Measurements from ENCODE around the gene ASS1.

ASS1 gene

DNA sequence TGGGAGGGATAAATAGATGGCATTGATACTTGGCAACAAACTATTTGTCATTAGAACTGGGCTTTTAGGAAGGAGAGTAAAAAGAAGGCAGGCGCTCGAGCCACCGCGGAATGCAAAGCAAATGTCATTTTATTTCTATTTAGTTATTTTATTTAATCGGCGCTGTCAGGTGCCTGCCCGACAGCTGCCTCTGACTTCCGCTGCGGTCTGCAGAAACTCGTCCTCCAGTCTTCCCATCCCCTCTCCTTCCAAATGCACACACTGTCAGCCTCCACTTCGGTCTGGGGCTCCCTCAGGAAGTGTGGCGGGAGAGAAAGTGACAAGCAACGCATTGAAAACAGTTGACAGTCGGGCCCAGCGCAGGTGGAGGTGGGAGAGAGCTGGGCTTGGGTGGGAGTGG, 29.3 kb downstream of the ASS1 start:
- DNase-seq (ENCODE audit: low spot score), result no peak

GRCh38 chr9:130476151-130476730, 31.5 kb downstream of the ASS1 start:
- no peak for DNase-seq (ENCODE audit: low spot score)

DNA sequence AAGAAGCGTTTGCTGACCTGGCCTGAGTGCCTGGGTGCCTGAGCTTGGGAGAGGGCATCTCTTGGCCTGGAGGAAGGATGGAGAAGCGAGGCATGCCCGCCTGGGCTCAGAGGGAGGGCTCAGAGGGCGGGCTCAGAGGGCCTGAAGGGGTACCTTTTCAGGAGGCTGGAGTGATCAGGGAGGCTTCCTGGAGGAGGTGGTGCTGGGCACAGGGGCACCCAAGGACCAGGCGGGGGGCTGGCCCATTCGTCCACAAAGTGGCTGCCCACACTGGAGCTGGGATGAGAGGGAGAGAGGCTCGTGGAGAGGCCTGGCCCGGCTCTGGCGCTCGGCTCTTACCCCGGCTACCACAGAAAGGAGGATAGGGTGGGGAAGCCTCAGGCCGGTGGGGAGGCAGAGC, 32.8 kb downstream of the ASS1 start:
- DNase-seq (ENCODE audit: low spot score), result no peak

- DNase-seq (ENCODE audit: low spot score), result no peak
Measured at GRCh38 chr9:130478152-130478551, 33.4 kb downstream of the ASS1 start.

DNA sequence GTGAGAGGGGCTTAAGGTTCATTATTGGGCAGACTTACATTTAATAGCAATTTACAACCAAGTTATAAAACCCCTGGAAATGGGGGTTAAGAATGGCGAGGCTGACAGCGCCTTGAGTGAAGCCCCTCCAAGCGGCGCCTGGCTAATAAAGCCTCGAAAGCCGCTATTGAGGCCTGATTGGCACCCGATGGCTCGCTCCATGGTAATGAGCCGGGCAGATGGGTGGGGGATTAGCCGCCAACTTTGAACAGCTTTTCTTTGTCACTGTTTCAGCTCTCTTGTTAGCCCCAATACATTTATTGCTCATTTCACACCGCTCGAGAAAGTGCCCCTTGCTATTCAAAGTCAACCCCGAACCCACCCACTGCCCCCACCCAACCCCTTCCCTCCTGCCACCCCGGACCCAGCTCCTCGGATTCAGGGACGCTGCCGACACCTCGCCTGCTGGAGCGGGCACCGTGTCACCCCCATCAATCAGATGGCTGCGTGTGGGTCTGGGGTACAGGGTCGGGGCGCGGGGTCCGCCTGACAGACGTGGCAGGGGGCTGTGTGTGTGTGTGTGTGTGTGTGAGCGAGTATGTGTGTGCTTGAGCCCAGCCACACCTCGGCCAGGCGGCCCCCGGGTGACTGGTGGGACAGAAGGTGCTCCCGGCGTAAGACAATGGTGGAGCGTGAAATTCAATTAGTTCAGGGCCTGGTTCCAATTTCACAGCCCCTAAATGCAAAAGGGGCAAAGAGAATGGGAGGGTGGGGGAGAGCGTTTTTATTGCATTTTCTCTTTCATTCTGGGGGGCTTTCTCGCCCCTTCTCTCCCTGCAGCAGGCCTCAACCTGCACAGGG, 34.2 kb downstream of the ASS1 start:
- DNase-seq (ENCODE audit: low spot score), result no peak

DNA sequence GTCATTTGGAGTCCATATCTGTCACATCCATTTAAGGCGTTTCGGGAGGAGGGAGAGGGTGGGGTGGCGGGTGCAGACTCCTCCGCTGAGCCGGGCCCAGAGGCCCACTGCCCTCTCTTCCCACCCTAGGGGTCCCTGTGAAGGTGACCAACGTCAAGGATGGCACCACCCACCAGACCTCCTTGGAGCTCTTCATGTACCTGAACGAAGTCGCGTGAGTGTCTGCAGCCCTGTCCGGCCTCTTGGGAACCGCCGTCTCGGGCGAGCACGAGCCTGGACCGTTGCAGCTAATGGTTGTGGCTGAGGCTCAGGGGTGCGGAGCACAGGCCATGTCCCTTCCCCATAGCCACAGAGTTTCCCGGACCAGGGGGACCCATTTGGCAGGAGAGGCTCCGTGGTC, 34.8 kb downstream of the ASS1 start:
- no peak for DNase-seq (ENCODE audit: low spot score)

DNA sequence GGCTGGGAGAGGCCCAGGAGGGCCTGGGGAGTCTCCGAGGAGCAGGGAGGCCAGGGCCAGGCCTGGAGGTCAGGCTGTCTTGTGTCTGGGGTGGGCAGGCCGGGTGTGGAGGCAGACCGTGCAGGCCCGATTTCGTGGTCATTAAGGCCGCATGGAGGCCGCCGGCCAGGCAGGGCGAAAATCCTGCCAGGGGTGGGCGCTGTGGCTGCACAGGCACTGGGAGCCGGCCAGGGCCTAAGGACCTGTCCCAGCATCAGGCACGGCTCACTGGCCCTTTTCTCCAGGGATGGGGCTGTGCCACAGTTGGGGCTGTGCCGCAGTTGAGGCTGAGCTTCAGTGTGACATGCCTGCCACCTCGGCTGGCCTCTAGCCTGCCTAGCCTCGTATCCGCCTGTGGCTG, 35.9 kb downstream of the ASS1 start:
- no peak for DNase-seq (ENCODE audit: low spot score)

GRCh38 chr9:130482463-130482862, 37.7 kb downstream of the ASS1 start:
- no peak for DNase-seq (ENCODE audit: low spot score)

- no peak for DNase-seq (ENCODE audit: low spot score)
Measured at GRCh38 chr9:130483371-130483971, 38.7 kb downstream of the ASS1 start.

- no peak for DNase-seq (ENCODE audit: low spot score)
Measured at GRCh38 chr9:130484362-130485072, 39.8 kb downstream of the ASS1 start.

DNA sequence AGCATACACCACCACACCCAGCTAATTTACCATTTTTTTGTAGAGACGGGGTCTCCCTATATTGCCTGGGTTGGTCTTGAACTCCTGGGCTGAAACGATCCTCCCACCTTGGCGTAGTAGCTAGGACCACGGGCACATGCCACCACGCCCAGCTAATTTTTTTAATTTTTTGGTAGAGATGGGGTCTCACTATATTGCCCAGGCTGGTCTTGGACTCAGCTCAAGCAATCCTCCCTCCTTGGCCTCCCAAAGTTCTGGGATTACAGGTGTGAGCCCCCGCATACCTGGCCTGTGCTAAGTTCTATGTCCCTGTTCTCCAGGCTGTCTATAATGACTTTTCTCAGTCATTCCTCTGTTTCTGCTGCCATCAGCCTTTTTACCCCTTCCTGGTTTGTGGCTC, 41.3 kb downstream of the ASS1 start:
- no peak for DNase-seq (ENCODE audit: low spot score)

GRCh38 chr9:130487500-130487899, 42.7 kb downstream of the ASS1 start:
- no peak for DNase-seq (ENCODE audit: low spot score)

GRCh38 chr9:130488621-130489330, 44.0 kb downstream of the ASS1 start:
- DNase-seq (ENCODE audit: low spot score), result no peak

DNA sequence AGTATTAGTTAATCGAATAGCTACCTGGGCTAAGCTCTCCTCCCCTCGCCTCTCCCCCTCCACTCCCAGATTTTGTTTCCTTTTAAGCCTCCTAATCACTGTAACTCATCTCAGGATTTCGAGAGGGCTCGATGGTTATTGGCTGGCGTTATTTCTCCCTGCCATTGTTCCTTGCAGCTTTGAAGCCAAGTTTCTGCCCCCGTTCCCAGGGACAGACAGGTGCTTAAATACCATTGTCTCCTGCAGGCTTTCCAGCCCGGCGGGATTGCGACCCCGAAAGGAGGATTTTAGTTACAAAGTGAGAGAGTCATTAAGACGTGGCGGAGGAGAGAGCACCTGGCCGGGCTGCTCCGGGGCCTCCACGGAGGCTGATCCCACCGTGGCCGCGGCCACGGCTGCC, 46.2 kb downstream of the ASS1 start:
- no peak for DNase-seq (ENCODE audit: low spot score)

GRCh38 chr9:130491830-130492482, 47.2 kb downstream of the ASS1 start:
- no peak for DNase-seq (ENCODE audit: low spot score)

- no peak for DNase-seq (ENCODE audit: low spot score)
Measured at GRCh38 chr9:130493021-130493420, 48.3 kb downstream of the ASS1 start.

DNA sequence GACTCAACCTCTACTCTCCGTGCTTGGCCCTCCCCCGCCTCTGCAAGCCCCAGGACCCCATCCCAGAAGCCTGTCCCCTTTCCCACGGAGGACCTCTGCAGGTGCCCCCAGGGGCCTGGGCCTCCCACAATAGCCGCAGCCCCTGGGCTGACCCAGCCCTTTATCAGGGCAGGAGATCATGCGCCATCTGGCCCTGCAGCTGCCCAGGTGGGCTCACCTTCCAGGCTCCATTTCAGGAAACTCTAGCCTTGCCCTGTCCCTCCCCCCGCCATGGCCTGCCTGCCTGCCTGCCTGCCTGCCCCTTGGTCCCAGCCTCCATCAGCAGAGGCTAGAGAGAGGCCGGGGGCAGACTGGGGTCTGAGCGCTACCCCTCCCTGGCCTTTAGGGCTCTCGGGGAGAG, 48.7 kb downstream of the ASS1 start:
- no peak for DNase-seq (ENCODE audit: low spot score)

DNA sequence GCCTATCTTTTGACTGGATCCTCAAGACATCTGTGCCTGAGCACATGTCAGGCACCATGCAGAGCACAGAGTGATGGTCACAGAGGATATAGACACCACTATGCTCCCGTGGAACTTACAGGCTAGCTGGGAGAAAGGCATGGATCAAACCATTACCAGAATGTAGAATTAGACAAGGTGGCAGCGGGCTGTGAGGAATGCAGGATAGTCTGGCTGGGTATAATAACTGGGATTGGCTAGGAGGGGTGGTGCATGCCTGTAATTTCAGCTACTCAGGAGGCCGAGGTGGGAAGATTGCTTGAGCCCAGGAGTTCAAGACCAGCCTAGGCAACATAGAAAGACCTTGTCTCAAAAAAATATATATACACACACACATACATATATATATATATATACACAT, 50.3 kb downstream of the ASS1 start:
- no peak for DNase-seq (ENCODE audit: low spot score)

GRCh38 chr9:130497139-130497538, 52.4 kb downstream of the ASS1 start:
- DNase-seq (ENCODE audit: low spot score), result no peak

DNA sequence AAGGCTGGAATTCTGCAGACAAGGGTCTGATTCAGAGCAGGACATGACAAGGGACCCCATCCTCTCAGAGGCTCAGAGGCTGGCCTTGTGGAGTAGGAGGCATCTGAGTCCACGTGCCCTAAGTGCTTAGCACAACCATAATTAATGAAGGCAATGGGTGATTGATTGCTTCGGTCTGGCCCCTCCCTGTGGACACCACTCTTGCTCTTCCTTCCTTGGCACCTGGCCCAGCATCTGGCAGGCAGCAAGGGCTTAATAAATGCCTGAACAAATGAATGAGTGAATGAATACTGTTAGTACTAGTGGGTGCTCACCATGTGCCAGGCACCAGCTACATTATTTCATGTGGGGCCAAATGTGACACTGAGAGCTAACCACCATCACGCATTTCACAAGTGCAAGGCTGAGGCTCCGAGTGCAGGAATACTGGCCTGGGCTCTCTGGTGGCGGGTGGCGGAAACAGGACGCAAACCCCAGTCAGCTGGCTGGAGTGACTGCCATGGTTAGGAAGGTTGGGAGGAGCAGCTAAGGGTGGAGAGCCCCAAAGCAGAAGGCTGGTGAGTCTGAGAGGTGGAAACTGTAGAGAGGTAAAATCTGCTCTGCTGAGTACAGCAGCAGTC, 53.6 kb downstream of the ASS1 start:
- peak; percentile 26 for DNase-seq (ENCODE audit: low spot score)
